ENCODE data around the gene XRCC1.

DNA sequence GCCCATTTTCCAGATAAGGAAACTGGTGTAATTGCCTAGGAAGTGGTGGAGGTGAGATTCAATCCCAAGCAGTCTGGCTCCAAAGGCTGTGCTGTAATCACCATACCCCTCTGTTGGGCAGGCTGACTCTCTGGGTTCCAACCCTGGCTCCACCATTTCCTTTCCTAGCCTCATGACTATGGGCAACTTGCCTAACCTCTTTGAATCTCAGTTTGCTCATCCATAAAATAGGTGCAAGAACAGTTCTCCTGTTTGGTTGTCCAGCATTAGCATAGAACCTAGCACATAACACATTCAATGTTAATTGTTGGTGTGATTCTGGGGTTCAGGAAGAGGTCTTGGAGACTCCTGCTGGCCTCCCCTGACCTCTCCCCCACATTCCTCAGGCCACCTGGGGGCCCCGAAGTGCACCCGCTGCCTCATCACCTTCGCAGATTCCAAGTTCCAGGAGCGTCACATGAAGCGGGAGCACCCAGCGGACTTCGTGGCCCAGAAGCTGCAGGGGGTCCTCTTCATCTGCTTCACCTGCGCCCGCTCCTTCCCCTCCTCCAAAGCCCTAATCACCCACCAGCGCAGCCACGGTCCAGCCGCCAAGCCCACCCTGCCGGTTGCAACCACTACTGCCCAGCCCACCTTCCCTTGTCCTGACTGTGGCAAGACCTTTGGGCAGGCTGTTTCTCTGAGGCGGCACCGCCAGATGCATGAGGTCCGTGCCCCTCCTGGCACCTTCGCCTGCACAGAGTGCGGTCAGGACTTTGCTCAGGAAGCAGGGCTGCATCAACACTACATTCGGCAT is 23.3 kb upstream of the XRCC1 start:
- TF ChIP-seq ZNF274 (IDR thresholded peaks at IDR 0.05; ENCODE audit: low read depth, low read length) (no peak), SUZ12 (IDR thresholded peaks at IDR 0.05; ENCODE audit: extremely low read depth, insufficient read depth, insufficient read length) (no peak)

Data from NT2/D1 (cell line).